Left lung (tissue), 10 donors: ENCODE results near the gene MAMLD1. TPM values are rescaled to one million over a fixed set of nuclear protein-coding genes. Genes with fewer than 3 reads are reported as not detected.

Experiments used
- ATAC-seq: fragments of 200-7000 bp; cut with Tn5 transposase; one replicate; pipeline ENCODE4 v1.9.1; 2020; ENCODE audit warnings: moderate library complexity
- DNase-seq, 4 donors: peaks; one replicate each; pipeline ENCODE4 v3.0.0-alpha.2; 2013 to 2020
- H3K27ac ChIP-seq, 2 donors: fragments of 200-600 bp; sonication (generic) in 1 of 2; one replicate each; pipeline versions ENCODE4 v1.5.0 to v1.8.0; 2020 to 2021
- H3K27me3 ChIP-seq, 2 donors: fragments of 200-600 bp; sonication (generic) in 1 of 2; one replicate each; pipeline versions ENCODE4 v1.5.0 to v1.8.0; 2020 to 2021
- H3K36me3 ChIP-seq, 2 donors: fragments of 200-600 bp; sonication (generic) in 1 of 2; one replicate each; pipeline versions ENCODE4 v1.5.0 to v1.8.0; 2020 to 2021
- H3K4me1 ChIP-seq, 2 donors: fragments of 200-600 bp; one replicate each; pipeline ENCODE4 v1.8.0; 2021
- H3K4me3 ChIP-seq, 2 donors: fragments of 200-600 bp; sonication (generic) in 1 of 2; one replicate each; pipeline versions ENCODE4 v1.5.0 to v1.8.0; 2020 to 2021; ENCODE audit warnings: mild to moderate bottlenecking in 1 of 2
- H3K9me3 ChIP-seq, 2 donors: fragments of 200-600 bp; sonication (generic) in 1 of 2; one replicate each; pipeline versions ENCODE4 v1.5.0 to v1.8.0; 2020 to 2021
- CTCF ChIP-seq, 2 donors: fragments of 200-600 bp; sonication (generic) in 1 of 2; IDR thresholded peaks; one replicate each; pipeline versions ENCODE4 v1.5.0 to v1.8.0; 2021; ENCODE audit warnings: antibody characterized with exemption in 2 of 2
- intact Hi-C, 2 donors: fragments of 100-400 bp; cut with DNase I; formaldehyde crosslinking; loops; one replicate each; pipeline versions ENCODE4 v1.11.2 to v1.14.2; 2022
- polyA plus RNA-seq, 6 donors: library from polyadenylated mRNA; unstranded; fragments of 120-200 nt; gene quantifications; one replicate each; pipeline ENCODE4 v1.2.1, GENCODE V29; 2013; ENCODE audit not compliant: insufficient read length in 6 of 6
- total RNA-seq, 2 donors: library from RNA; stranded (reverse); fragmentation: NEBNext Ultra II Directional; extraction: Animal tissue kit (Norgen Biotek cat#: 25700); gene quantifications; one replicate each; pipeline ENCODE4 v1.2.1, GENCODE V29; 2021
- donor health status: DM: no; HTN: yes; CAD: no.
- donor health status: DM: no; HTN: no; CAD: no.

The MAMLD1 gene
- total and polyA plus RNA-seq, 8 donors: 3.6 to 18.4 (median 14.6) TPM

- Histone ChIP-seq H3K27ac (no peak overlapping the region), H3K27me3 (no peaks in the 10 kb centered on the region), H3K36me3 (no peaks in the 10 kb centered on the region), H3K9me3 (no peaks in the 10 kb centered on the region), H3K4me1 (no peaks in the 10 kb centered on the region), H3K4me3 (no peak overlapping the region)
- ATAC-seq (no peak), DNase-seq (no peak)
- intact Hi-C loops: no loop called here
- no peak for TF ChIP-seq CTCF (IDR thresholded peaks at IDR 0.05)
Measured at GRCh38 chrX:150517303-150517910, 154.3 kb downstream of the MAMLD1 start.

- DNase-seq (no peak), ATAC-seq (no peak)
- no peak overlapping the region for H3K27ac ChIP-seq
- H3K36me3 ChIP-seq: no peaks in the 10 kb centered on the region
- TF ChIP-seq CTCF (IDR thresholded peaks at IDR 0.05): no peak
- H3K27me3 ChIP-seq: no peaks in the 10 kb centered on the region
- no peaks in the 10 kb centered on the region for H3K9me3 ChIP-seq
- no peaks in the 10 kb centered on the region for H3K4me1 ChIP-seq
- intact Hi-C loops: no loop called here
- H3K4me3 ChIP-seq: no peak overlapping the region
Measured at GRCh38 chrX:150522494-150522893, 159.4 kb downstream of the MAMLD1 start.

GRCh38 chrX:150525061-150525919 lies 162.2 kb downstream of the MAMLD1 start:
- no peaks in the 10 kb centered on the region for H3K4me1 ChIP-seq
- H3K9me3 ChIP-seq: no peaks in the 10 kb centered on the region
- no peaks in the 10 kb centered on the region for H3K36me3 ChIP-seq
- ATAC-seq: no peak
- no peak for TF ChIP-seq CTCF (IDR thresholded peaks at IDR 0.05)
- no peak overlapping the region for H3K27ac ChIP-seq
- intact Hi-C loops: no loop called here
- no peaks in the 10 kb centered on the region for H3K27me3 ChIP-seq
- no peak for DNase-seq
- no peak overlapping the region for H3K4me3 ChIP-seq

GRCh38 chrX:150526692-150527091 lies 163.6 kb downstream of the MAMLD1 start:
- no peak for TF ChIP-seq CTCF (IDR thresholded peaks at IDR 0.05)
- H3K9me3 ChIP-seq: no peaks in the 10 kb centered on the region
- H3K27me3 ChIP-seq: no peaks in the 10 kb centered on the region
- intact Hi-C loops: no loop called here
- ATAC-seq (no peak), DNase-seq (no peak)
- H3K4me3 ChIP-seq: no peak overlapping the region
- no peaks in the 10 kb centered on the region for H3K4me1 ChIP-seq
- no peak overlapping the region for H3K27ac ChIP-seq
- no peaks in the 10 kb centered on the region for H3K36me3 ChIP-seq

GRCh38 chrX:150527108-150527507 lies 164.0 kb downstream of the MAMLD1 start:
- Histone ChIP-seq H3K27ac (no peak overlapping the region), H3K4me1 (no peaks in the 10 kb centered on the region), H3K27me3 (no peaks in the 10 kb centered on the region), H3K4me3 (no peak overlapping the region), H3K36me3 (no peaks in the 10 kb centered on the region), H3K9me3 (no peaks in the 10 kb centered on the region)
- intact Hi-C loops: no loop called here
- TF ChIP-seq CTCF (IDR thresholded peaks at IDR 0.05): no peak
- ATAC-seq: no peak
- no peak for DNase-seq
